Peyer's patch (tissue), 4 donors: ENCODE results near the gene ZIC4. TPM values are rescaled to one million over a fixed set of nuclear protein-coding genes. Genes with fewer than 3 reads are reported as not detected.

Source experiments
- DNase-seq, 3 donors: peaks; one replicate each; pipeline ENCODE4 v3.0.0-alpha.2; 2017 to 2019
- H3K27ac ChIP-seq, 4 donors: fragments of 200-600 bp; sonication (generic); one replicate each; pipeline ENCODE4 v1.5.1; 2016 to 2019
- H3K27me3 ChIP-seq, 2 donors: fragments of 200-600 bp; sonication (generic); one replicate each; pipeline ENCODE4 v1.5.1; 2019
- H3K36me3 ChIP-seq, 3 donors: fragments of 200-600 bp; sonication (generic); one replicate each; pipeline ENCODE4 v1.5.1; 2016 to 2019
- H3K4me1 ChIP-seq, 4 donors: fragments of 200-600 bp; sonication (generic); one replicate each; pipeline ENCODE4 v1.5.1; 2016 to 2019
- H3K4me3 ChIP-seq, 4 donors: fragments of 200-600 bp; sonication (generic); 1 replicate in 3 of 4; 2 replicates in 1 of 4; pipeline ENCODE4 v1.5.1; 2016 to 2019; ENCODE audit warnings: mild to moderate bottlenecking in 1 of 4
- H3K9me3 ChIP-seq, 4 donors: fragments of 200-600 bp; sonication (generic); one replicate each; pipeline ENCODE4 v1.5.1; 2016 to 2019; ENCODE audit warnings: mild to moderate bottlenecking in 1 of 4
- POLR2A ChIP-seq, 2 donors: fragments of 450-650 bp; IDR thresholded peaks; one replicate each; pipeline ENCODE4 v1.5.1; 2017; ENCODE audit warnings: antibody characterized with exemption in 2 of 2, mild to moderate bottlenecking in 2 of 2, moderate library complexity in 2 of 2
- total RNA-seq, 4 donors: library from RNA; depleted of rRNA; stranded (reverse); fragments of >200 nt; gene quantifications; one replicate each; pipeline ENCODE4 v1.1.0, GENCODE V29; 2016
- TF ChIP-seq, protein P1 (sequence below), 6 experiments: fragments of 450-650 bp in 4 of 6; fragments of 200-600 bp in 2 of 6; sonication (generic) in 1 of 6; IDR thresholded peaks; one replicate each; pipeline ENCODE4 v1.5.1; 2017 to 2019; ENCODE audit warnings: antibody characterized with exemption in 6 of 6, mild to moderate bottlenecking in 3 of 6, moderate library complexity in 1 of 6

Gene ZIC4
- total RNA-seq, 4 donors from 2014 or later = not detected

- TF ChIP-seq, protein P1, sequence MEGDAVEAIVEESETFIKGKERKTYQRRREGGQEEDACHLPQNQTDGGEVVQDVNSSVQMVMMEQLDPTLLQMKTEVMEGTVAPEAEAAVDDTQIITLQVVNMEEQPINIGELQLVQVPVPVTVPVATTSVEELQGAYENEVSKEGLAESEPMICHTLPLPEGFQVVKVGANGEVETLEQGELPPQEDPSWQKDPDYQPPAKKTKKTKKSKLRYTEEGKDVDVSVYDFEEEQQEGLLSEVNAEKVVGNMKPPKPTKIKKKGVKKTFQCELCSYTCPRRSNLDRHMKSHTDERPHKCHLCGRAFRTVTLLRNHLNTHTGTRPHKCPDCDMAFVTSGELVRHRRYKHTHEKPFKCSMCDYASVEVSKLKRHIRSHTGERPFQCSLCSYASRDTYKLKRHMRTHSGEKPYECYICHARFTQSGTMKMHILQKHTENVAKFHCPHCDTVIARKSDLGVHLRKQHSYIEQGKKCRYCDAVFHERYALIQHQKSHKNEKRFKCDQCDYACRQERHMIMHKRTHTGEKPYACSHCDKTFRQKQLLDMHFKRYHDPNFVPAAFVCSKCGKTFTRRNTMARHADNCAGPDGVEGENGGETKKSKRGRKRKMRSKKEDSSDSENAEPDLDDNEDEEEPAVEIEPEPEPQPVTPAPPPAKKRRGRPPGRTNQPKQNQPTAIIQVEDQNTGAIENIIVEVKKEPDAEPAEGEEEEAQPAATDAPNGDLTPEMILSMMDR (IDR thresholded peaks at IDR 0.05) = no peak
- no peak for TF ChIP-seq POLR2A (IDR thresholded peaks at IDR 0.05)
- no peaks in the 10 kb centered on the region for H3K4me1 ChIP-seq
- no peak overlapping the region for H3K27ac ChIP-seq
- no peaks in the 10 kb centered on the region for H3K9me3 ChIP-seq
- no peak overlapping the region for H3K4me3 ChIP-seq
- H3K27me3 ChIP-seq = peaks cover 0 to 34% of the 10 kb centered on the region in 2 donors
- DNase-seq = no peak
- H3K36me3 ChIP-seq = no peaks in the 10 kb centered on the region
Observed at GRCh38 chr3:147368151-147368550, 38.2 kb downstream of the ZIC4 start.

GRCh38 chr3:147367676-147368075, 38.7 kb downstream of the ZIC4 start:
- Histone ChIP-seq H3K27me3 (peaks cover 0 to 29% of the 10 kb centered on the region in 2 donors), H3K4me3 (no peak overlapping the region)
- DNase-seq = no peak

GRCh38 chr3:147365196-147366115, 40.9 kb downstream of the ZIC4 start:
- Histone ChIP-seq H3K36me3 (no peaks in the 10 kb centered on the region), H3K4me1 (no peaks in the 10 kb centered on the region), H3K4me3 (no peak overlapping the region), H3K27me3 (peaks cover 0 to 13% of the 10 kb centered on the region in 2 donors), H3K27ac (no peak overlapping the region), H3K9me3 (no peaks in the 10 kb centered on the region)
- TF ChIP-seq, protein P1 (IDR thresholded peaks at IDR 0.05) = no peak
- TF ChIP-seq POLR2A (IDR thresholded peaks at IDR 0.05) = no peak
- no peak for DNase-seq

More at GRCh38 chr3:147367676-147368075, 38.7 kb downstream of the ZIC4 start:
- H3K9me3 ChIP-seq = no peaks in the 10 kb centered on the region
- H3K4me1 ChIP-seq = no peaks in the 10 kb centered on the region
- no peak for TF ChIP-seq POLR2A (IDR thresholded peaks at IDR 0.05)
- TF ChIP-seq, protein P1 (IDR thresholded peaks at IDR 0.05) = no peak
- no peaks in the 10 kb centered on the region for H3K36me3 ChIP-seq
- no peak overlapping the region for H3K27ac ChIP-seq

- H3K36me3 ChIP-seq = no peaks in the 10 kb centered on the region
- no peaks in the 10 kb centered on the region for H3K9me3 ChIP-seq
- no peaks in the 10 kb centered on the region for H3K4me1 ChIP-seq
- TF ChIP-seq POLR2A (IDR thresholded peaks at IDR 0.05) = no peak
- TF ChIP-seq, protein P1 (IDR thresholded peaks at IDR 0.05) = no peak
- peaks cover 0 to 14% of the 10 kb centered on the region in 2 donors for H3K27me3 ChIP-seq
- no peak overlapping the region for H3K4me3 ChIP-seq
- no peak for DNase-seq
- no peak overlapping the region for H3K27ac ChIP-seq
Observed at GRCh38 chr3:147364771-147365170, 41.6 kb downstream of the ZIC4 start.

- TF ChIP-seq, protein P1 (IDR thresholded peaks at IDR 0.05) = peak in 3 of 6 experiments; percentile 6 to 22 (median 8)
- TF ChIP-seq POLR2A (IDR thresholded peaks at IDR 0.05) = no peak
- peaks cover 0 to 20% of the 10 kb centered on the region in 2 donors for H3K27me3 ChIP-seq
- no peaks in the 10 kb centered on the region for H3K36me3 ChIP-seq
- no peak overlapping the region for H3K4me3 ChIP-seq
- H3K9me3 ChIP-seq = no peaks in the 10 kb centered on the region
- DNase-seq = no peak
- no peaks in the 10 kb centered on the region for H3K4me1 ChIP-seq
- H3K27ac ChIP-seq = no peak overlapping the region
Observed at GRCh38 chr3:147361454-147362420, 44.6 kb downstream of the ZIC4 start.
